ENCODE data around the gene TNNI3.
A peak's percentile ranks its signal among the peaks of the same experiment; 100 is the strongest.

Gene TNNI3

GRCh38 chr19:55147545-55148251, 9.8 kb downstream of the TNNI3 start:
- DNase-seq (ENCODE audit: low spot score), result no peak

GRCh38 chr19:55146705-55147273, 10.7 kb downstream of the TNNI3 start:
- DNase-seq (ENCODE audit: low spot score), result no peak

- peak; percentile 45 for DNase-seq (ENCODE audit: low spot score)
These were observed 11.3 kb downstream of the TNNI3 start for GRCh38 chr19:55146078-55146704.

GRCh38 chr19:55145232-55145631, 12.3 kb downstream of the TNNI3 start:
- no peak for DNase-seq (ENCODE audit: low spot score)

- DNase-seq (ENCODE audit: low spot score), result no peak
These were observed 15.8 kb downstream of the TNNI3 start for GRCh38 chr19:55141696-55142095.

GRCh38 chr19:55137915-55138314, 19.6 kb downstream of the TNNI3 start:
- no peak for DNase-seq (ENCODE audit: low spot score)

- DNase-seq (ENCODE audit: low spot score), result no peak
These were observed 21.0 kb downstream of the TNNI3 start for GRCh38 chr19:55136399-55137102.

- DNase-seq (ENCODE audit: low spot score), result no peak
These were observed 22.8 kb downstream of the TNNI3 start for GRCh38 chr19:55134736-55135135.

- DNase-seq (ENCODE audit: low spot score), result no peak
These were observed 23.7 kb downstream of the TNNI3 start for GRCh38 chr19:55133639-55134444.

- DNase-seq (ENCODE audit: low spot score), result no peak
These were observed 24.9 kb downstream of the TNNI3 start for GRCh38 chr19:55132453-55133129.

- DNase-seq (ENCODE audit: low spot score), result no peak
These were observed 26.1 kb downstream of the TNNI3 start for GRCh38 chr19:55131421-55131820.

GRCh38 chr19:55119053-55119452, 38.5 kb downstream of the TNNI3 start:
- DNase-seq (ENCODE audit: low spot score), result no peak

- peak; percentile 50 for DNase-seq (ENCODE audit: low spot score)
These were observed 39.0 kb downstream of the TNNI3 start for GRCh38 chr19:55118401-55118991.

GRCh38 chr19:55117663-55118391, 39.7 kb downstream of the TNNI3 start:
- DNase-seq (ENCODE audit: low spot score), result peak; percentile 99

- DNase-seq (ENCODE audit: low spot score), result peak; percentile 16
These were observed 40.5 kb downstream of the TNNI3 start, which contains the start of gene PPP1R12C for GRCh38 chr19:55116859-55117662. Gene PPP1R12C, minus strand, starts transcription at chr19:55117637. Its CDS starts 94 bp downstream, at chr19:55117543.

- DNase-seq (ENCODE audit: low spot score), result peak; percentile 23
These were observed 41.2 kb downstream of the TNNI3 start for GRCh38 chr19:55116232-55116858.

GRCh38 chr19:55115446-55116065, 42.0 kb downstream of the TNNI3 start:
- peak; percentile 12 for DNase-seq (ENCODE audit: low spot score)

- no peak for DNase-seq (ENCODE audit: low spot score)
These were observed 42.9 kb downstream of the TNNI3 start for GRCh38 chr19:55114566-55115145.
